NCI-H2081 treated with DMSO at 0.1 percent for 48 hours (cell line): ENCODE data around the gene NUTM1.
"Not testable (repeated sequence)": the region's sequence is repeated elsewhere in the genome, so short reads cannot be mapped to it uniquely, and the experiment has no call there.

Source experiments
- DNase-seq: peaks from one replicate; lab custom pipeline; 2025; lab: John Stamatoyannopoulos, UW

NUTM1 gene

GRCh38 chr15:34362047-34362773 is 19.1 kb downstream of the NUTM1 start:
- no peak for DNase-seq

- DNase-seq, result no peak
Measured at GRCh38 chr15:34364041-34364440, 20.9 kb downstream of the NUTM1 start.

GRCh38 chr15:34365091-34365825 is 22.1 kb downstream of the NUTM1 start:
- no peak for DNase-seq

- DNase-seq, result no peak
Measured at GRCh38 chr15:34365836-34366235, 22.7 kb downstream of the NUTM1 start.

GRCh38 chr15:34366271-34367065 is 23.4 kb downstream of the NUTM1 start:
- DNase-seq, result peak; percentile 2

- peak; percentile 67 for DNase-seq
Measured at GRCh38 chr15:34367101-34368081, 24.3 kb downstream of the NUTM1 start, which contains the start of gene LPCAT4. LPCAT4 (minus strand) TSS chr15:34367196; CDS start chr15:34367100, 96 bp downstream.

- no peak for DNase-seq
Measured at GRCh38 chr15:34370129-34370528, 27.0 kb downstream of the NUTM1 start.

- DNase-seq, result no peak
Measured at GRCh38 chr15:34370643-34371042, 27.5 kb downstream of the NUTM1 start.

GRCh38 chr15:34373951-34374350 is 30.8 kb downstream of the NUTM1 start:
- no peak for DNase-seq

- DNase-seq, result no peak
Measured at GRCh38 chr15:34374816-34375215, 31.7 kb downstream of the NUTM1 start.

GRCh38 chr15:34375541-34375940 is 32.4 kb downstream of the NUTM1 start:
- not testable (repeated sequence) for DNase-seq

GRCh38 chr15:34376856-34377255 is 33.7 kb downstream of the NUTM1 start:
- DNase-seq, result no peak

- not testable (repeated sequence) for DNase-seq
Measured at GRCh38 chr15:34380491-34380890, 37.4 kb downstream of the NUTM1 start.

GRCh38 chr15:34381829-34382521 is 38.9 kb downstream of the NUTM1 start:
- not testable (repeated sequence) for DNase-seq

GRCh38 chr15:34389594-34390086 is 46.5 kb downstream of the NUTM1 start:
- DNase-seq, result not testable (repeated sequence)

GRCh38 chr15:34392981-34393380 is 49.9 kb downstream of the NUTM1 start:
- DNase-seq, result not testable (repeated sequence)

GRCh38 chr15:34397637-34398259 is 54.6 kb downstream of the NUTM1 start:
- not testable (repeated sequence) for DNase-seq

GRCh38 chr15:34403160-34403598 is 60.1 kb downstream of the NUTM1 start:
- DNase-seq, result not testable (repeated sequence)

- not testable (repeated sequence) for DNase-seq
Measured at GRCh38 chr15:34403899-34404298, 60.8 kb downstream of the NUTM1 start.
